Liver (tissue), 9 donors: ENCODE results near the gene D2HGDH. TPM values are rescaled to one million over a fixed set of nuclear protein-coding genes. Genes with fewer than 3 reads are reported as not detected.
"Not testable (repeated sequence)": the region's sequence is repeated elsewhere in the genome, so short reads cannot be mapped to it uniquely, and the experiment has no call there.

Experiments used
- DNase-seq: peaks from one replicate; pipeline ENCODE4 v3.0.0-alpha.2; 2017; ENCODE audit warnings: low spot score
- H3K27ac ChIP-seq, 2 donors: one replicate each; pipeline ENCODE4 v1.7.0; 2013; ENCODE audit warnings: inconsistent platforms in 2 of 2, low read length in 2 of 2, control low read depth in 1 of 2, low read depth in 1 of 2, mild to moderate bottlenecking in 1 of 2
- H3K27me3 ChIP-seq, 4 donors: one replicate each; pipeline versions ENCODE4 v1.6.1 to v1.7.0; 2013; ENCODE audit warnings: low read length in 3 of 4, inconsistent platforms in 1 of 4, mild to moderate bottlenecking in 1 of 4, moderate library complexity in 1 of 4; ENCODE audit not compliant: control insufficient read depth in 4 of 4, insufficient read depth in 4 of 4
- H3K36me3 ChIP-seq, 4 donors: one replicate each; pipeline versions ENCODE4 v1.6.1 to v1.7.0; 2013; ENCODE audit warnings: low read length in 3 of 4, mild to moderate bottlenecking in 3 of 4, low read depth in 1 of 4, moderate library complexity in 1 of 4; ENCODE audit not compliant: control insufficient read depth in 4 of 4, insufficient read depth in 3 of 4
- H3K4me1 ChIP-seq, 4 donors: one replicate each; pipeline versions ENCODE4 v1.6.1 to v1.7.0; 2013; ENCODE audit warnings: low read length in 3 of 4, mild to moderate bottlenecking in 3 of 4, moderate library complexity in 1 of 4; ENCODE audit not compliant: control insufficient read depth in 4 of 4, insufficient read depth in 4 of 4
- H3K4me3 ChIP-seq, 3 donors: one replicate each; pipeline versions ENCODE4 v1.6.1 to v1.7.0; 2013; ENCODE audit warnings: low read length in 3 of 3, control low read depth in 1 of 3, low read depth in 1 of 3, mild to moderate bottlenecking in 1 of 3
- H3K9ac ChIP-seq, 2 donors: one replicate each; pipeline ENCODE4 v1.7.0; 2013; ENCODE audit warnings: low read length in 2 of 2, mild to moderate bottlenecking in 2 of 2, moderate library complexity in 2 of 2, control low read depth in 1 of 2, low read depth in 1 of 2
- H3K9me3 ChIP-seq, 4 donors: one replicate each; pipeline versions ENCODE4 v1.6.1 to v1.7.0; 2013; ENCODE audit warnings: low read length in 3 of 4; ENCODE audit not compliant: control insufficient read depth in 4 of 4
- ATF3 ChIP-seq: IDR thresholded peaks from 2 replicates; pipeline ENCODE4 v1.6.1; 2016; ENCODE audit warnings: antibody characterized with exemption
- CTCF ChIP-seq: fragments of 150-350 bp; IDR thresholded peaks from 2 replicates; pipeline ENCODE4 v1.5.1; 2017; ENCODE audit warnings: improper control_type of control experiment, low read depth, low read length; ENCODE audit not compliant: missing input control
- FOXA1 ChIP-seq: IDR thresholded peaks from 2 replicates; pipeline ENCODE4 v1.6.1; 2016; ENCODE audit warnings: antibody characterized with exemption
- GABPA ChIP-seq, 2 donors: IDR thresholded peaks in 1 of 2; conservative IDR thresholded peaks in 1 of 2; 2 replicates each; pipeline ENCODE4 v1.6.1; 2016; ENCODE audit warnings: antibody characterized with exemption in 2 of 2, mild to moderate bottlenecking in 1 of 2, moderate library complexity in 1 of 2
- HNF4A ChIP-seq, 2 donors: conservative IDR thresholded peaks; 2 replicates each; pipeline ENCODE4 v1.6.1; 2016; ENCODE audit warnings: antibody characterized with exemption in 2 of 2, mild to moderate bottlenecking in 2 of 2
- JUND ChIP-seq, 2 donors: IDR thresholded peaks; 2 replicates each; pipeline ENCODE4 v1.6.1; 2016; ENCODE audit warnings: antibody characterized with exemption in 2 of 2
- MAX ChIP-seq: IDR thresholded peaks from 2 replicates; pipeline ENCODE4 v1.6.1; 2016; ENCODE audit warnings: antibody characterized with exemption
- NR2F2 ChIP-seq: IDR thresholded peaks from 2 replicates; pipeline ENCODE4 v1.6.1; 2016; ENCODE audit warnings: antibody characterized with exemption
- RAD21 ChIP-seq, 2 donors: IDR thresholded peaks; 2 replicates each; pipeline ENCODE4 v1.6.1; 2016; ENCODE audit warnings: antibody characterized with exemption in 2 of 2, mild to moderate bottlenecking in 2 of 2
- RXRA ChIP-seq, 2 donors: IDR thresholded peaks; 2 replicates each; pipeline ENCODE4 v1.6.1; 2017 to 2018; ENCODE audit warnings: antibody characterized with exemption in 2 of 2, mild to moderate bottlenecking in 1 of 2
- SP1 ChIP-seq: IDR thresholded peaks from 2 replicates; pipeline ENCODE4 v1.6.1; 2018; ENCODE audit warnings: antibody characterized with exemption, mild to moderate bottlenecking
- TAF1 ChIP-seq: conservative IDR thresholded peaks from 2 replicates; pipeline ENCODE4 v1.6.1; 2016; ENCODE audit warnings: antibody characterized with exemption, mild to moderate bottlenecking
- ZBTB33 ChIP-seq: IDR thresholded peaks from 2 replicates; pipeline ENCODE4 v1.6.1; 2016; ENCODE audit warnings: antibody characterized with exemption
- WGBS: extraction: QIAGEN DNeasy Blood & Tissue Kit; methylation state at CpG from one replicate; pipeline ENCODE4 v1.1.7; 2013; 5-methylcytosine and 5-hydroxymethylcytosine counted together
- polyA plus RNA-seq, 2 donors: library from polyadenylated mRNA; stranded (reverse) in 1 of 2; unstranded in 1 of 2; fragments of 200-250 nt in 1 of 2; fragments of >200 nt in 1 of 2; fragmentation: Nextera tagmentation in 1 of 2; extraction: Ambion mirVana in 1 of 2; gene quantifications; one replicate each; pipeline versions ENCODE4 v1.2.1 to v1.2.3, GENCODE V29; 2013 to 2015
- total RNA-seq, 2 donors: library from RNA; depleted of rRNA; stranded (reverse); fragments of >200 nt; gene quantifications; one replicate each; pipeline ENCODE4 v1.2.3, GENCODE V29; 2014
- donor health status: healthy.
- donor health status: healthy.
- donor health status: healthy.
- donor health status: healthy.
- donor health status: healthy.

The D2HGDH gene
- total and polyA plus RNA-seq, 4 donors, result 6.4 to 25.0 (median 13.5) TPM

GRCh38 chr2:241800198-241800903 lies 65.9 kb downstream of the D2HGDH start:
- H3K36me3 ChIP-seq, H3K4me3 ChIP-seq, H3K9ac ChIP-seq, H3K27me3 ChIP-seq, H3K9me3 ChIP-seq, H3K27ac ChIP-seq: not testable (repeated sequence)
- 90% methylated on average over 35 of the region's 35 CpGs for WGBS
- H3K4me1 ChIP-seq, result peaks cover 0 to 12% (median 7%) of the 10 kb centered on the region in 4 donors
- DNase-seq, result peak; percentile 22

GRCh38 chr2:241801611-241802420 lies 67.4 kb downstream of the D2HGDH start:
- 90% methylated on average over 44 of the region's 44 CpGs for WGBS
- Histone ChIP-seq H3K27ac (no peak overlapping the region), H3K27me3 (no peaks in the 10 kb centered on the region), H3K9me3 (no peaks in the 10 kb centered on the region), H3K4me1 (peaks cover 0 to 12% (median 7%) of the 10 kb centered on the region in 4 donors), H3K36me3 (no peaks in the 10 kb centered on the region), H3K4me3 (no peak overlapping the region), H3K9ac (no peak overlapping the region)
- no peak for DNase-seq
- TF ChIP-seq SP1 (no peak), RXRA (IDR thresholded peaks at IDR 0.05) (no peak)

- no peaks in the 10 kb centered on the region for H3K36me3 ChIP-seq
- DNase-seq, result no peak
- no peak overlapping the region for H3K27ac ChIP-seq
- no peak overlapping the region for H3K9ac ChIP-seq
- TF ChIP-seq JUND (IDR thresholded peaks at IDR 0.05), result no peak
- TF ChIP-seq HNF4A (conservative IDR thresholded peaks at IDR 0.05), result no peak
- no peak for TF ChIP-seq TAF1
- TF ChIP-seq ATF3, result no peak
- no peak for TF ChIP-seq MAX
- no peak for TF ChIP-seq NR2F2
- TF ChIP-seq SP1, result no peak
- no peak for TF ChIP-seq ZBTB33
- no peak for TF ChIP-seq RAD21 (IDR thresholded peaks at IDR 0.05)
- no peak for TF ChIP-seq CTCF
- no peak for TF ChIP-seq GABPA (IDR thresholded peaks at IDR 0.05 in 1 of 2, conservative IDR thresholded peaks at IDR 0.05 in 1 of 2)
- no peak for TF ChIP-seq FOXA1
- no peaks in the 10 kb centered on the region for H3K27me3 ChIP-seq
- H3K9me3 ChIP-seq, result no peaks in the 10 kb centered on the region
- peaks cover 0 to 12% (median 7%) of the 10 kb centered on the region in 4 donors for H3K4me1 ChIP-seq
- 73% methylated on average over 32 of the region's 32 CpGs for WGBS
- H3K4me3 ChIP-seq, result peak overlapping the region in 1 of 3 donors; percentile 45
These were observed 68.2 kb downstream of the D2HGDH start for GRCh38 chr2:241802421-241803318.
